ENCODE measurements around the gene GRK4. TPM values are rescaled to one million over a fixed set of nuclear protein-coding genes. Genes with fewer than 3 reads are reported as not detected.

GRK4 gene
- total RNA-seq, 4 donors from 2014 or later = 4.2 to 10.5 (median 4.7) TPM

GRCh38 chr4:3074846-3075651, 111.7 kb downstream of the GRK4 start:
- 0 to 1% methylated on average over 23 of the region's 60 CpGs for WGBS, 2 donors
- peak overlapping the region; percentile 82 for H3K4me3 ChIP-seq (ENCODE audit: low read depth, poor library complexity, severe bottlenecking)
- no peak for TF ChIP-seq CTCF (IDR thresholded peaks at IDR 0.05)
- peak; percentile 43 to 86 for DNase-seq (ENCODE audit: low spot score in 2 of 2)
- intact Hi-C loops (cut with DNase I; ENCODE audit: low total_unique reads) = no loop called here

GRCh38 chr4:3075652-3075981, 112.2 kb downstream of the GRK4 start:
- intact Hi-C loops (cut with DNase I; ENCODE audit: low total_unique reads) = no loop called here
- DNase-seq (ENCODE audit: low spot score in 2 of 2) = no peak
- 0 to 1% methylated on average over 6 to 7 of the region's 8 CpGs for WGBS, 2 donors
- no peak overlapping the region for H3K4me3 ChIP-seq (ENCODE audit: low read depth, poor library complexity, severe bottlenecking)
- TF ChIP-seq CTCF (IDR thresholded peaks at IDR 0.05) (no peak), POLR2A (IDR thresholded peaks at IDR 0.05) (no peak)

GRCh38 chr4:3077796-3078195, 114.4 kb downstream of the GRK4 start:
- intact Hi-C loops (cut with DNase I; ENCODE audit: low total_unique reads) = no loop called here
- H3K4me3 ChIP-seq (ENCODE audit: low read depth, poor library complexity, severe bottlenecking) = no peak overlapping the region
- 76 to 78% methylated on average over 2 of the region's 2 CpGs for WGBS, 2 donors
- no peak for TF ChIP-seq POLR2A (IDR thresholded peaks at IDR 0.05)
- no peak for TF ChIP-seq CTCF (IDR thresholded peaks at IDR 0.05)
- DNase-seq (ENCODE audit: low spot score in 2 of 2) = peak in 1 of 2 donors; percentile 29

- 87 to 90% methylated on average over 6 of the region's 6 CpGs for WGBS, 2 donors
- no peak overlapping the region for H3K4me3 ChIP-seq (ENCODE audit: low read depth, poor library complexity, severe bottlenecking)
- intact Hi-C loops (cut with DNase I; ENCODE audit: low total_unique reads) = no loop called here
- peak in 1 of 2 donors; percentile 64 for DNase-seq (ENCODE audit: low spot score in 2 of 2)
- TF ChIP-seq CTCF (IDR thresholded peaks at IDR 0.05) (no peak), POLR2A (IDR thresholded peaks at IDR 0.05) (no peak)
These were observed 116.3 kb downstream of the GRK4 start for GRCh38 chr4:3079694-3080123.

GRCh38 chr4:3082925-3083515, 119.6 kb downstream of the GRK4 start:
- intact Hi-C loops (cut with DNase I; ENCODE audit: low total_unique reads) = no loop called here
- no peak for DNase-seq (ENCODE audit: low spot score in 2 of 2)
- H3K4me3 ChIP-seq (ENCODE audit: low read depth, poor library complexity, severe bottlenecking) = no peak overlapping the region
- 78 to 84% methylated on average over 6 of the region's 6 CpGs for WGBS, 2 donors
- TF ChIP-seq CTCF (IDR thresholded peaks at IDR 0.05) (no peak), POLR2A (IDR thresholded peaks at IDR 0.05) (no peak)
